ENCODE results near the gene ACOT8.
A peak's percentile ranks its signal among the peaks of the same experiment; 100 is the strongest.
"Not testable (repeated sequence)": the region's sequence is repeated elsewhere in the genome, so short reads cannot be mapped to it uniquely, and the experiment has no call there.

Gene ACOT8

DNA sequence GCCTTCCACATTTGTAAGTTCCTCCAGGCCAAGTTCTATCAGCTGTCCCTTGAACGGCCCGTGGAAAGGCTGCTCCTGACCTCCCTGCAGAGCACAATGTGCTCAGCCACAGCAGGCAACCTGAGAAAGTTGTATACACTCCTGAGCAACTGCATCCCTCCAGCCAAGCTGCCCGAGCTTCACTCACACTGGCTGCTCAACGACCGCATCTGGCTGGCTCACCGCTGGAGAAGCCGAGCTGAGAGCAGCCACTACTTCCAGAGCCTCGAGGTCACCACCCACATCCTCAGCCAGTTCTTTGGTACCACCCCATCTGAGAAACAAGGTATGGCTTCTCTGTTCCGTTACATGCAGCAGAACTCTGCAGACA is 25.9 kb upstream of the ACOT8 start:
- TF ChIP-seq CTCF (IDR thresholded peaks at IDR 0.05; ENCODE audit: insufficient read depth, missing control alignments): no peak
- no peak for DNase-seq (ENCODE audit: insufficient read length, low spot score)
- no peak for FAIRE-seq

DNA sequence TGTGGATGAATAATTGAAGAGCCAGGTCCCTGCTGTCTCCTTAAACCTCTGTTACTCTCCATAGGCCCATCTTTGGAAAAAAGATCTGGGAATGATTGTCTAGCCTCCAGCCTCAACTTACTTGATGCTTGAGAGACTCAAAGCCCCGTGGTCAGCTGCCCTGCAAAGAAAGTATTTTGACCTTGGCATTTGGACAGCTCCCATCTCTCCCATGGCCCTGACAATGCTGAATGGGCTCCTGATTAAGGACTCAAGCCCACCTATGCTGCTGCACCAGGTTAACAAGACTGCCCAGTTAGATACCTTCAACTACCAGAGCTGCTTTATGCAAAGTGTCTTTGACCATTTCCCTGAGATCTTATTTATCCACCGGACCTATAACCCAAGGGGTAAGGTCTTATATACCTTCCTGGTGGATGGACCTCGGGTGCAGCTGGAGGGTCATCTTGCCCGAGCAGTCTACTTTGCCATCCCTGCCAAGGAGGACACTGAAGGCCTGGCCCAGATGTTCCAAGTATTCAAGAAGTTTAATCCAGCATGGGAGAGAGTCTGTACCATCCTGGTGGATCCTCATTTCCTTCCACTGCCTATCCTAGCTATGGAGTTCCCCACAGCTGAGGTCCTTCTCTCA is 25.4 kb upstream of the ACOT8 start:
- no peak for FAIRE-seq
- no peak for DNase-seq (ENCODE audit: insufficient read length, low spot score)
- TF ChIP-seq CTCF (IDR thresholded peaks at IDR 0.05; ENCODE audit: insufficient read depth, missing control alignments): no peak

GRCh38 chr20:45880988-45881788 is 24.0 kb upstream of the ACOT8 start, which contains the start of gene ZSWIM1:
TSS of gene ZSWIM1 (plus strand) at chr20:45881227. CDS start at chr20:45882593, 1,366 bp downstream.
- FAIRE-seq: peak; percentile 73
- peak; percentile 96 for DNase-seq (ENCODE audit: insufficient read length, low spot score)
- TF ChIP-seq CTCF (IDR thresholded peaks at IDR 0.05; ENCODE audit: insufficient read depth, missing control alignments): no peak

GRCh38 chr20:45878076-45878761 is 21.0 kb upstream of the ACOT8 start:
- no peak for FAIRE-seq
- TF ChIP-seq CTCF (IDR thresholded peaks at IDR 0.05; ENCODE audit: insufficient read depth, missing control alignments): no peak

DNA sequence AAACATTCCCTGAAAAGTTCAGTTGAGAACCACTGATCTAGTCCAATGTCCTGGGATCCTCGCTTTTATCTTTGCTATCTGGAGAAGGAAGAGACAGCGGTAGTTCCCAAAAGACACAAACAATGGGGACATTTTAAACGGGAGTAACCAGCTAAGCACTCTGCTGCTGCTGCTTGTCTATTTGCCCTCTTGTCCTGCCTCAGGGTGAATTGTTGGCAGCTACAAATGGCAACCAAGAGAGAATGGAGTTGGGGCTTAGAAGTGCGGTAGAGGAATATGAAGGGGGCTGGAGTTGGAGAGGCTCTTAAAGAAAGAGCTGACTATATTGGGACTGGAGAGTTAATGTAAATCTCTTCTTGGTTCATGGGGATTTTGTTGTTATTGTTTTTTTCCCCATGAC is 17.4 kb upstream of the ACOT8 start:
- FAIRE-seq: no peak
- no peak for TF ChIP-seq CTCF (IDR thresholded peaks at IDR 0.05; ENCODE audit: insufficient read depth, missing control alignments)
- no peak for DNase-seq (ENCODE audit: insufficient read length, low spot score)

More at GRCh38 chr20:45878076-45878761, 21.0 kb upstream of the ACOT8 start:
- DNase-seq (ENCODE audit: insufficient read length, low spot score): no peak

DNA sequence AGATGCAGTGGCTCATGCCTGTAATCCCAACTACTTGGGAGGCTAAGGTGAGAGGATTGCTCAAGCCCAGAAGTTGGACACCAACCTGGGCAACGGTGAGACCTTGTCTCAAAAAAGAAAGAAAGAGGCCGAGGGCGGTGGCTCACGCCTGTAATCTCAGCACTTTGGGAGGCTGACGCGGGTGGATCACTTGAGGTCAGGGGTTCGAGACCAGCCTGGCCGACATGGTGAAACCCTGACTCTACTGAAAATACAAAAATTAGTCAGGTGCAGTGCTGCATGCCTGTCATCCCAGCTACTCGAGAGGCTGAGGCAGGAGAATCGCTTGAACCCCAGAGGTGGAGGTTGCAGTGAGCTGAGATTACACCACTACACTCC is 16.9 kb upstream of the ACOT8 start:
- DNase-seq (ENCODE audit: insufficient read length, low spot score); FAIRE-seq: not testable (repeated sequence)

DNA sequence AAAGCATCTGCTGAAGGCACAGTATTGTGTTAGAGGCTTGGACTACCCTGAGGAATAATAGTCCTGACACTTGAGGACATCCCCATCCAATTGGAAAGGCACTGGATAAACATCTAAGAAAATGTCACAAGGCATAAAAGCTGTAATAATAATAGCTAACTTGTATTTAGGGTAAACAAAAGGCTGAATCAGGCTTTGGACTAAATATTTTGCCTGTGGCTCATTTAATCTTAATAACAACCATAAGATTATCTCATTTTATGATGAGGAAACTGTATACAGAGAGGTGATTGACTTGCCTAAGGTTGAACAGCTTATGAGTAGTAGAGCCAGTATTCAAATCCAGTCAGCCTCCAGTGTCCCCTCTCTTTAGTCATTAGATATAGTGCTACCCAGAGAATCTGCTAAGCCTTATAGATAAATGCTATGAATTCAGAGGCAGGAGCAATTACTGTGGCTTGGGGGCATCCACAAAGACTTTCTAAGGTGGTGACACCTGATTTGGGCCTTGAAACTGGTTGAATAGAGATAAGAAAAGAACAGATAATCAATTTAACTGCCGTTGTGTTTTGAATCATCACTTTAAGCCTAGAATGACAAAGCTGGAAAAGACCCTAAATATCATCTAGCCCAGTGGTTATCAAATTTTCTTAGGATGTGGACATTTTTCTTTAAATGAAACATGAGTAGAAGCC is 16.4 kb upstream of the ACOT8 start:
- FAIRE-seq: no peak
- TF ChIP-seq CTCF (IDR thresholded peaks at IDR 0.05; ENCODE audit: insufficient read depth, missing control alignments): no peak
- DNase-seq (ENCODE audit: insufficient read length, low spot score): no peak
